ENCODE data around the gene TNFRSF21. TPM values are rescaled to one million over a fixed set of nuclear protein-coding genes. Genes with fewer than 3 reads are reported as not detected.

Gene TNFRSF21
- total and polyA plus RNA-seq, 2 donors (not counting 1 experiment from before 2014, with no cell fraction given) = 0.43 to 1.2 TPM

DNA sequence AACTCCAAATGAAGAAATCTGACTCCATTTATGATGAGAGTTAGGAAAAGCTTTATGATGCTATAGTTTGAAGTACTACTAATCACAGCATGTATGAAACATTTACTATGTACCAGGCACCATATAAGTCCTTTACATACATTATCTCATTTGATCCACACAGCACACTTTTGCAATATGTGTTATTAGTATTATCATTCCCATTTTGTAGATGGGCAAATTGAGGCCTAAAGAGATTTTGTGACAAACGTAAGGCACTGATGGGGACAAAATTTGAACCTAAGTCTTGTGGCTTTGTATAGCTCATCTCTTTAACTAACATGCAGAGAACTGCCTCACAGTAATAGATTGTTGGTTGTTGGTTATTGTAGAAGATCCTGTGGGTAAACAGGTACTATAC is 14.2 kb upstream of the TNFRSF21 start:
- DNase-seq = no peak
- Histone ChIP-seq H3K4me3 (ENCODE audit: control extremely low read depth in 1 of 5, extremely low read depth in 1 of 5, insufficient read depth in 1 of 5, low read depth in 2 of 5, low read length in 4 of 5) (no peak overlapping the region), H3K9me3 (ENCODE audit: control extremely low read depth in 1 of 3, control insufficient read depth in 2 of 3, insufficient read depth in 1 of 3, low read length in 2 of 3) (no peaks in the 10 kb centered on the region), H3K36me3 (replicated peaks in 1 of 2; ENCODE audit: control extremely low read depth in 1 of 2, control insufficient read depth in 1 of 2, extremely low read depth in 1 of 2, insufficient read depth in 2 of 2, low read length in 1 of 2) (no peaks in the 10 kb centered on the region), H3K4me1 (ENCODE audit: control insufficient read depth in 2 of 2, insufficient read depth in 2 of 2, low read length in 2 of 2) (no peaks in the 10 kb centered on the region), H3K4me2 (replicated peaks; ENCODE audit: low read depth, low read length, poor library complexity, severe bottlenecking) (no peak overlapping the region), H4K20me1 (ENCODE audit: control insufficient read depth, insufficient read depth, low read length, poor library complexity, severe bottlenecking) (no peaks in the 10 kb centered on the region), H3K27ac (ENCODE audit: low read length in 2 of 2) (no peak overlapping the region), H2AFZ (ENCODE audit: insufficient read depth, low read depth, low read length, poor library complexity, severe bottlenecking) (no peak overlapping the region), H3K9ac (ENCODE audit: low read length) (no peak overlapping the region), H3K79me2 (ENCODE audit: control insufficient read depth, insufficient read depth, low read length) (no peaks in the 10 kb centered on the region), H3K27me3 (replicated peaks in 1 of 4; ENCODE audit: control extremely low read depth in 1 of 4, control insufficient read depth in 3 of 4, insufficient read depth in 4 of 4, low read length in 3 of 4) (peaks cover 0 to 2% (median 0%) of the 10 kb centered on the region in 4 experiments)
- Mint-ChIP-seq H3K4me1 (no peaks in the 10 kb centered on the region), H3K9me3 (ENCODE audit: insufficient read depth) (no peaks in the 10 kb centered on the region), H3K27ac (no peak overlapping the region), H3K27me3 (peaks cover 27% of the 10 kb centered on the region), H3K4me3 (no peak overlapping the region)
- POLR2A ChIA-PET = no interaction called here
- intact Hi-C loops (cut with micrococcal nuclease) = no loop called here
- WGBS (ENCODE audit: insufficient coverage) = no CpG with 5 or more reads among the region's 1 CpG
- no peak for ATAC-seq (ENCODE audit: low read depth)
- CTCF ChIA-PET = no interaction called here
- TF ChIP-seq, protein P1, sequence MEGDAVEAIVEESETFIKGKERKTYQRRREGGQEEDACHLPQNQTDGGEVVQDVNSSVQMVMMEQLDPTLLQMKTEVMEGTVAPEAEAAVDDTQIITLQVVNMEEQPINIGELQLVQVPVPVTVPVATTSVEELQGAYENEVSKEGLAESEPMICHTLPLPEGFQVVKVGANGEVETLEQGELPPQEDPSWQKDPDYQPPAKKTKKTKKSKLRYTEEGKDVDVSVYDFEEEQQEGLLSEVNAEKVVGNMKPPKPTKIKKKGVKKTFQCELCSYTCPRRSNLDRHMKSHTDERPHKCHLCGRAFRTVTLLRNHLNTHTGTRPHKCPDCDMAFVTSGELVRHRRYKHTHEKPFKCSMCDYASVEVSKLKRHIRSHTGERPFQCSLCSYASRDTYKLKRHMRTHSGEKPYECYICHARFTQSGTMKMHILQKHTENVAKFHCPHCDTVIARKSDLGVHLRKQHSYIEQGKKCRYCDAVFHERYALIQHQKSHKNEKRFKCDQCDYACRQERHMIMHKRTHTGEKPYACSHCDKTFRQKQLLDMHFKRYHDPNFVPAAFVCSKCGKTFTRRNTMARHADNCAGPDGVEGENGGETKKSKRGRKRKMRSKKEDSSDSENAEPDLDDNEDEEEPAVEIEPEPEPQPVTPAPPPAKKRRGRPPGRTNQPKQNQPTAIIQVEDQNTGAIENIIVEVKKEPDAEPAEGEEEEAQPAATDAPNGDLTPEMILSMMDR (IDR thresholded peaks at IDR 0.05) = no peak
- no peak for TF ChIP-seq EZH2 (IDR thresholded peaks at IDR 0.05; ENCODE audit: borderline replicate concordance, insufficient read depth, low read depth, low read length, poor library complexity, severe bottlenecking)

DNA sequence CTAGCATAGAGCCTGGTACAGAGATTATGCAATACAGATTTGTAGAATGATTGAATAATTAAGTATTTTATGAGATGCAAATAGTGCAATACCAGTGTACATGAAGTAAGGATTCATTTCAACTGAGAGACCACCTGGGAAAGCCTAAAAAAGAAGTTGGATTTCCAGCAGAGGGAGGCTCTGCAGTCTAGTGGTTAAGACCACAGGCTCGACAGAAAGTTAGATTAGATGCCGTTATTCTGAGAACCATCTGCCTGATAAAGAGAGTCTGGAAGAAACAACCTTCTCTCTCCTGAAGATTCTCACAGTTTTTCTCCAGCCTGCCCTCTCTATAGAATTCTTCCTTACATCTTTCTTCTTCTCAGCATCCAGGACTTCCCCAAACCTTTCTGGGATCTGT is 13.6 kb upstream of the TNFRSF21 start:
- TF ChIP-seq EZH2 (IDR thresholded peaks at IDR 0.05; ENCODE audit: borderline replicate concordance, insufficient read depth, low read depth, low read length, poor library complexity, severe bottlenecking) = no peak
- TF ChIP-seq, protein P1 (IDR thresholded peaks at IDR 0.05) = no peak
- Histone ChIP-seq H3K9me3 (ENCODE audit: control extremely low read depth in 1 of 3, control insufficient read depth in 2 of 3, insufficient read depth in 1 of 3, low read length in 2 of 3) (no peaks in the 10 kb centered on the region), H3K9ac (ENCODE audit: low read length) (no peak overlapping the region), H3K79me2 (ENCODE audit: control insufficient read depth, insufficient read depth, low read length) (no peaks in the 10 kb centered on the region), H3K27ac (ENCODE audit: low read length in 2 of 2) (no peak overlapping the region), H3K4me3 (ENCODE audit: control extremely low read depth in 1 of 5, extremely low read depth in 1 of 5, insufficient read depth in 1 of 5, low read depth in 2 of 5, low read length in 4 of 5) (no peak overlapping the region), H3K4me1 (ENCODE audit: control insufficient read depth in 2 of 2, insufficient read depth in 2 of 2, low read length in 2 of 2) (no peaks in the 10 kb centered on the region), H2AFZ (ENCODE audit: insufficient read depth, low read depth, low read length, poor library complexity, severe bottlenecking) (no peak overlapping the region), H3K36me3 (replicated peaks in 1 of 2; ENCODE audit: control extremely low read depth in 1 of 2, control insufficient read depth in 1 of 2, extremely low read depth in 1 of 2, insufficient read depth in 2 of 2, low read length in 1 of 2) (no peaks in the 10 kb centered on the region), H3K4me2 (replicated peaks; ENCODE audit: low read depth, low read length, poor library complexity, severe bottlenecking) (no peak overlapping the region), H4K20me1 (ENCODE audit: control insufficient read depth, insufficient read depth, low read length, poor library complexity, severe bottlenecking) (no peaks in the 10 kb centered on the region), H3K27me3 (replicated peaks in 1 of 4; ENCODE audit: control extremely low read depth in 1 of 4, control insufficient read depth in 3 of 4, insufficient read depth in 4 of 4, low read length in 3 of 4) (peaks cover 0 to 2% (median 0%) of the 10 kb centered on the region in 4 experiments)
- Mint-ChIP-seq H3K27me3 (peaks cover 27% of the 10 kb centered on the region), H3K4me1 (no peaks in the 10 kb centered on the region), H3K27ac (no peak overlapping the region), H3K4me3 (no peak overlapping the region), H3K9me3 (ENCODE audit: insufficient read depth) (no peaks in the 10 kb centered on the region)
- ChIA-PET POLR2A (no interaction called here), CTCF (no interaction called here)
- DNase-seq = no peak
- ATAC-seq (ENCODE audit: low read depth) = no peak
- intact Hi-C loops (cut with micrococcal nuclease) = no loop called here
- WGBS (ENCODE audit: insufficient coverage) = 6% methylated on average over 2 of the region's 2 CpGs
